NCI-H2196 treated with DMSO at 0.1 percent for 48 hours (cell line): ENCODE results near the gene CYFIP1.

Experiments used
- DNase-seq: peaks from one replicate; lab custom pipeline; 2025; ENCODE audit not compliant: unreplicated experiment; lab: John Stamatoyannopoulos, UW

The CYFIP1 gene

DNA sequence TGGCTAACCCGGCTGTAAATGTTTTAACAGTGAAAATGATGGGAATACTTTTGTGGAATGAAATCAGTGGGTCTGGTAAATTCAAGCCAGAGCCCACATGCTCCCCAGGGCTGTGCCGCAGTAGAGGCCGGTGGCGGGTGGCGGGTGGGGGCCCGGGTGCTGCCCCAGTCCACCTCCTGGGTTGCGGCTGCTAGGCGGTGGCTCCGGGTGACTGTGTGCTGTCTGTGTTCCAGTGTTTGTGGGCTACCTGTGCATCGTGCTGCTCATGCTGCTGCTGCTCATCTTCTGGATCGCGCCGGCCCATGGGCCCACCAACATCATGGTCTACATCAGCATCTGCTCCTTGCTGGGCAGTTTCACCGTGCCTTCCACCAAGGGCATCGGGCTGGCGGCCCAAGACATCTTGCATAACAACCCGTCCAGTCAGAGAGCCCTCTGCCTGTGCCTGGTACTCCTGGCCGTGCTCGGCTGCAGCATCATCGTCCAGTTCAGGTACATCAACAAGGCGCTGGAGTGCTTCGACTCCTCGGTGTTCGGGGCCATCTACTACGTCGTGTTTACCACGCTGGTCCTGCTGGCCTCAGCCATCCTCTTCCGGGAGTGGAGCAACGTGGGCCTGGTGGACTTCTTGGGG is 156.6 kb downstream of the CYFIP1 start:
- no peak for DNase-seq

- DNase-seq, result no peak
Measured at GRCh38 chr15:22819651-22820050, 160.5 kb downstream of the CYFIP1 start.
